GM23248 (cell line): Measurements from ENCODE around the gene LCN9.

ENCODE experiments used
- EZH2 ChIP-seq: fragments of 200-600 bp; sonication (generic); IDR thresholded peaks from 2 replicates; pipeline ENCODE4 v1.6.1; 2018; ENCODE audit warnings: antibody characterized with exemption, mild to moderate bottlenecking; ENCODE audit not compliant: insufficient read depth, poor library complexity, severe bottlenecking
- EZH2phosphoT487 ChIP-seq: fragments of 200-600 bp; sonication (generic); IDR thresholded peaks from 2 replicates; pipeline ENCODE4 v1.6.1; 2018; ENCODE audit warnings: antibody characterized with exemption, moderate library complexity, mild to moderate bottlenecking, low read depth; ENCODE audit not compliant: insufficient read depth

DNA sequence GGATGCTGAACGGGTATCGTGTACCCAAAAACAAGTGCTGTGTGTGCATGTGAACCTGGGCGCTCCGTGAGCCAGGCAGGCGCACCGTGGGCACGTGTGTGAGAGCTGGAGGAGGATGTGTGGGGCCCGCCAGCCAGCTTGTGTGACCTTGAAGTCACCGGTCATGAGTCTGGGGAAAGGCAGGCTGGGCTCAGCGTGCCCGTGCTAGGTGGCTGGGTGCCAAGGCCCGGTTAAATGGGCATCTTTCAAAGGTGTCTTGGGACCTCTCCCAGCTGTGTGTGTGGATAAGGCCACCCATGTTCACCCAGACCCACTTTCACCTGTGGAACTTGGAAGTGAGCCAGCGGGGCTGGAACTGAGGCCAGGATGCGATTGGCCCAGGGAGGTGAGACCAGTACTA is 42.3 kb downstream of the LCN9 start:
- TF ChIP-seq EZH2 (no peak), EZH2phosphoT487 (no peak)
